SK-N-SH treated with all-trans-retinoic acid at 6 μM for 48 hours (cell line): ENCODE data around the gene CELF4.

ENCODE experiments used
- CREB5 ChIP-seq: fragments of 250-450 bp; sonication (Bioruptor Pico); IDR thresholded peaks from 2 replicates; pipeline ENCODE4 v1.5.1; 2020; ENCODE audit warnings: low read depth, mild to moderate bottlenecking, moderate library complexity
- OSR1 ChIP-seq: fragments of 250-450 bp; sonication (Bioruptor Pico); IDR thresholded peaks from 2 replicates; pipeline ENCODE4 v1.8.0; 2022; ENCODE audit warnings: moderate library complexity, mild to moderate bottlenecking, inconsistent platforms
- RARB ChIP-seq: fragments of 250-450 bp; sonication (Bioruptor Pico); IDR thresholded peaks from 2 replicates; pipeline ENCODE4 v1.8.0; 2021; ENCODE audit warnings: mild to moderate bottlenecking, moderate library complexity
- SNAI2 ChIP-seq: fragments of 250-450 bp; sonication (Bioruptor Pico); IDR thresholded peaks from 2 replicates; pipeline ENCODE4 v1.5.0; 2020; ENCODE audit warnings: mild to moderate bottlenecking, moderate library complexity
- TCF4 ChIP-seq: fragments of 250-450 bp; sonication (Bioruptor Pico); IDR thresholded peaks from 2 replicates; pipeline ENCODE4 v1.8.0; 2021; ENCODE audit warnings: mild to moderate bottlenecking, moderate library complexity, borderline replicate concordance
- ZFP30 ChIP-seq: fragments of 450-650 bp; formaldehyde crosslinking; IDR thresholded peaks from 2 replicates; pipeline ENCODE4 v1.5.0; 2022; ENCODE audit warnings: mild to moderate bottlenecking, moderate library complexity
- ZNF70 ChIP-seq: fragments of 450-650 bp; formaldehyde crosslinking; IDR thresholded peaks from 2 replicates; pipeline ENCODE4 v1.5.0; 2020; ENCODE audit warnings: mild to moderate bottlenecking, moderate library complexity

- no peak for TF ChIP-seq TCF4 (CRISPR knock-in tag)
- TF ChIP-seq RARB (CRISPR knock-in tag), result no peak
- TF ChIP-seq ZFP30, result no peak
- TF ChIP-seq ZNF70 (CRISPR knock-in tag), result no peak
- no peak for TF ChIP-seq CREB5 (CRISPR knock-in tag)
- no peak for TF ChIP-seq OSR1
- TF ChIP-seq SNAI2, result no peak
Measured at GRCh38 chr18:37346048-37346447, 219.6 kb downstream of the CELF4 start.
